Fibroblast of mammary gland (primary cell): Measurements from ENCODE around the gene ABCC4.

Source experiments
- DNase-seq: peaks from one replicate; pipeline ENCODE4 v3.0.0-alpha.2; 2010; ENCODE audit warnings: low read depth
- H3K4me3 ChIP-seq: 2 replicates; pipeline ENCODE4 v1.5.1; 2011; ENCODE audit warnings: low read depth, mild to moderate bottlenecking, low read length, moderate library complexity; ENCODE audit not compliant: control insufficient read depth
- TF ChIP-seq, protein P1 (sequence below): conservative IDR thresholded peaks from 2 replicates; pipeline ENCODE4 v1.5.1; 2011; ENCODE audit warnings: low read depth, low read length, inconsistent platforms; ENCODE audit not compliant: control insufficient read depth, insufficient read depth

ABCC4 gene

DNA sequence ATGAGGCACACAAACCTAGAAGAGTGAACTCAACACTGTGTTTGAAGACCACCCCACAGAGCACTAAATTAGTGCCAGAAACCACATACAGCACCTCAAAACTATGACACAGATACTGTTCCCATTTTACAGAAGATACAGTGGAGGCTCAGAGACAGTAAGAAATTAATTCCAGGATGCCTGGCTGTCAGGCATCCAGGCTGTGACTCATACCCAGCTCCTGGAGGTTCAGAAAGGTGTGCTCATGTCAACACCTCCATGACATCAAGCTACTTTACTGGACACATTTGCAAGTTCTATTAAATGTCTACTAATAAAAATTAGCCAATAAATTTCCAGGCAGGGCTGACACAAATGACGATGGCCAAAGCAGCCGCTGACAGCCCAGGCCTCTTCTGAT lies 176.3 kb downstream of the ABCC4 start:
- H3K4me3 ChIP-seq = no peak overlapping the region
- no peak for DNase-seq
- TF ChIP-seq, protein P1, sequence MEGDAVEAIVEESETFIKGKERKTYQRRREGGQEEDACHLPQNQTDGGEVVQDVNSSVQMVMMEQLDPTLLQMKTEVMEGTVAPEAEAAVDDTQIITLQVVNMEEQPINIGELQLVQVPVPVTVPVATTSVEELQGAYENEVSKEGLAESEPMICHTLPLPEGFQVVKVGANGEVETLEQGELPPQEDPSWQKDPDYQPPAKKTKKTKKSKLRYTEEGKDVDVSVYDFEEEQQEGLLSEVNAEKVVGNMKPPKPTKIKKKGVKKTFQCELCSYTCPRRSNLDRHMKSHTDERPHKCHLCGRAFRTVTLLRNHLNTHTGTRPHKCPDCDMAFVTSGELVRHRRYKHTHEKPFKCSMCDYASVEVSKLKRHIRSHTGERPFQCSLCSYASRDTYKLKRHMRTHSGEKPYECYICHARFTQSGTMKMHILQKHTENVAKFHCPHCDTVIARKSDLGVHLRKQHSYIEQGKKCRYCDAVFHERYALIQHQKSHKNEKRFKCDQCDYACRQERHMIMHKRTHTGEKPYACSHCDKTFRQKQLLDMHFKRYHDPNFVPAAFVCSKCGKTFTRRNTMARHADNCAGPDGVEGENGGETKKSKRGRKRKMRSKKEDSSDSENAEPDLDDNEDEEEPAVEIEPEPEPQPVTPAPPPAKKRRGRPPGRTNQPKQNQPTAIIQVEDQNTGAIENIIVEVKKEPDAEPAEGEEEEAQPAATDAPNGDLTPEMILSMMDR = no peak

DNA sequence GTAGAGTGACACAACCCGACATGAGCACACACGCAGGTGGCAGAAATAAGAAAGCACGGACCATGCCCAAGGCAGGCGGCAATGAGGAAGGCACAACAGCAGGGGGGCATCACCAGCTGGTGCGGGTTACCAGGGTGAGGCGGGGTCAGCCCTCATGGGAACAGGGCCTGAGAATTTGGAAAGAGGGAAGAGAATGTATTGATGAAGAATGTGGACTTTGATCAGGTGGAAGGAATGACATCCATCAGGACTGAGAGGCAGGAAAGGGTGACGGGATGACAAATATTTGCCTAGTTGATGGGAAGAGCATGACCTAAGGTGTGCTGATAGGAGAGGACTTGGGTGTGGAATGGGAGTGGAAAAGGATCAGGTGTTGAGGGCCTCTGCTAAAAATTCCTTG lies 177.5 kb downstream of the ABCC4 start:
- no peak for DNase-seq
- TF ChIP-seq, protein P1 = no peak
- H3K4me3 ChIP-seq = no peak overlapping the region

DNA sequence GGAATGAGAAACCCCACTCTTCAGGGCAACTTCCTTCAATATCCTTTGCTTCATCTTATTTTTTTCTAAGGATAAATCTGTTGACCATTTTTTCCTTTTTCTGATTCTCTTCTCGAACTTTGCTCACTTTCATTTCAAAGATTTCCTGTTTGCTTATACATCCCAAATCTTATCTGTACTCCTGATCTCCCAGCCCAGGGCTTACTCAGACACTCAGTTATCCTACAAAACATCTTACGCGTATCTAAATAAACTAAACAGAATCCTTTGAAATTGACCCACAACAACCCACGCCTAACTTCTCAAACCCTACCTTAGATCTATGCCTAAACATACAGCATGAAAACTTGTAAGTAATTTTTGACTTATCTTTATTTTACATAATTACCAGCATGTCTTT lies 179.2 kb downstream of the ABCC4 start:
- TF ChIP-seq, protein P1 = no peak
- H3K4me3 ChIP-seq = no peak overlapping the region
- DNase-seq = no peak

DNA sequence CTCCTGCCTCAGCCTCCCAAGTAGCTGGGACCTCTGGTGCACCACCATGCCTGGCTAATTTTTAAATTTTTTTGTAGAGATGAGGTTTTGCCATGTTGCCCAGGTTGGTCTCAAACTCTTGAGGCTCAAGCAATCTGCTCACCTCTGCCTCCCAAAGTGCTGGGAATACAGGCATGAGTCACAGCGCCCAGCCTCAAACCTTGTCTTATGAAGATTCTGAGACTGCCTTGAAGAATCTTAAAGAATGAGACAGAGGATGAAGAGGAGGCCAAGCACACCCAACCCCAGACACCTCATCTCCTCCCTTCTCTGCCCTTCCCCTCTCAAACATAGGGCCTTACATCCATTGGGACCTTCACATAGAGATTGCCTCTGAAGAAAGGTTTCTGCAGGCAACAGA lies 179.7 kb downstream of the ABCC4 start:
- H3K4me3 ChIP-seq = no peak overlapping the region
- DNase-seq = no peak
- TF ChIP-seq, protein P1 = no peak

DNA sequence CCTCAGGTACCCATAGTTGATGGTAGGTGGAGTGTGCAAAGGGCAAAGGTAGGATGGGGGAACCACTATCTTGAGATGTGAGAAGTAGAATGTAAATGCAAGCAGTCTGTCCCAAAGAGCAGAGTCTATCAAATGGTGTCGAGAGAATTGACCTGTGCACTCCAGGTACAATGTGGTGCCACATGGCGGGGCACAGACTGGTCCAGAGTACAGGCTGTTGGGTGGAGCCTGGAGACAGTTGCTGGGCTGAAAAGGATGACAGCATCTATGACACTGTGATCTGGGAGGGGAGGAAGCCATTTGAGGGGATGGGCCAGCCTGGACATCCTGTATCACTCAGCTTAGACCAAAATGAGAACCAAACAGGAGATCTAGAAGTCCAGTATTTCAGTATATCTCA lies 180.6 kb downstream of the ABCC4 start:
- TF ChIP-seq, protein P1 = no peak
- no peak for DNase-seq
- H3K4me3 ChIP-seq = no peak overlapping the region

DNA sequence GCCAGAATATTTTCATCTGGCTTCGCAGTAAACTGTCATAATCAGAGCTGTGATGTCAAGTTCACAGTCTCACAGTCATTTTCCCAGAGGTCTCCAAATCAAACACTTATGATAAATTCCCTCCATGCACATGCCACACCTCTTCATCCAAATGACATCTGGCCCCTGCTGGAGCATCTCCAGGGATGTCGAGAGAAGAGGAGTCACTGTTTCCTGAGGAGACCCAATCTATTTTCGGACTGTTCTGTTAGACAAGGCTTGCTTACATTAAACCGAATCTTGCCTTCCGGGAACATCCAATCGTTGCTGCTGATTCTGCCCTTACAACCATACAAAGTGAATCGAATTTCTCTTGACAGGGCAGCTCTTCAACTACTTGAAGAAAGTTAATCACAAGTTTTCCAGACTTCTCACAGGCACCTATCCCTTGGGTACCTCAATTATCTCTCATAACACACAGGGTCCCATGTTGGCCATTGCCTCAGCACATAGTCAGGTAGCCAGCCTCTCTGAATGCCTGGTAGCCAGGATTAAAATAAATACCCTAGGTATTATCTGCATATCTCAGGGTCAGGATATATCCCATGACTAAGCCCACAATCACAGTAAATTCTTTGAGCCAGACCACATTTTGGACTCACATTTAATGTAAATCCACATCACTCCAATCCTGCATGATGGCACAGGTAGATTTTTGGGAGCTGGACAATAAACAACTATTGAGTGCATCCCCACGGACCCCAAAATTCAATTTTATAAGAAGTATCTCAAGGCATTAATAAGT lies 182.5 kb downstream of the ABCC4 start:
- TF ChIP-seq, protein P1 = no peak
- no peak overlapping the region for H3K4me3 ChIP-seq
- no peak for DNase-seq

DNA sequence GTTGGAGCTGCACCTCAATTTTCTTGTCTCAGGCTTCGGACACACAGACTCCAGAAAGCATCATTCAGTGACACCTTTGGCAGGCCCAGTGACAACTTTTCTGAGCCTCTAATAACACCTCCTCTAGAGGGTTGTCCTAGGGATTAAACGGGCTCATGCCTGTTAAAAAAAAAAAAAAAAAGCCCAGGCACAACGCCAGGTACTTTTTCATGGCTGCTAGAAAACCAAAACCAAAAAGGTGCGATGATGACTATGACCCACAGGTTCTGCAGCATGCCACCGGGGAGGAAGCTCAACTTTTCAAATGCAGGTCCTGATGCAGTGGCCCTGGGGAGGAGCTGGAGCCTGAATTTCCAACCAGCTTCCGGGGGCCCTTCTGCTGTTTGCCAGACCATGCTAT lies 184.2 kb downstream of the ABCC4 start:
- TF ChIP-seq, protein P1 = no peak
- H3K4me3 ChIP-seq = no peak overlapping the region
- DNase-seq = no peak
